Tibial nerve (tissue), 4 donors: ENCODE results near the gene BFSP1.

Source experiments
- EP300 ChIP-seq, 2 donors: sonication (generic); formaldehyde crosslinking; IDR thresholded peaks; one replicate each; pipeline ENCODE4 v1.6.1; 2017; ENCODE audit warnings: antibody characterized with exemption in 2 of 2, mild to moderate bottlenecking in 1 of 2
- POLR2A ChIP-seq, 2 donors: fragments of 450-650 bp; IDR thresholded peaks; one replicate each; pipeline ENCODE4 v1.6.1; 2017; ENCODE audit warnings: antibody characterized with exemption in 2 of 2, mild to moderate bottlenecking in 2 of 2, moderate library complexity in 2 of 2
- TF ChIP-seq, protein P1 (sequence below), 5 experiments: fragments of 200-600 bp in 3 of 5; fragments of 450-650 bp in 2 of 5; sonication (generic) in 3 of 5; IDR thresholded peaks; one replicate each; pipeline ENCODE4 v1.5.1; 2016 to 2019; ENCODE audit warnings: antibody characterized with exemption in 5 of 5, mild to moderate bottlenecking in 3 of 5, moderate library complexity in 2 of 5

- TF ChIP-seq, protein P1, sequence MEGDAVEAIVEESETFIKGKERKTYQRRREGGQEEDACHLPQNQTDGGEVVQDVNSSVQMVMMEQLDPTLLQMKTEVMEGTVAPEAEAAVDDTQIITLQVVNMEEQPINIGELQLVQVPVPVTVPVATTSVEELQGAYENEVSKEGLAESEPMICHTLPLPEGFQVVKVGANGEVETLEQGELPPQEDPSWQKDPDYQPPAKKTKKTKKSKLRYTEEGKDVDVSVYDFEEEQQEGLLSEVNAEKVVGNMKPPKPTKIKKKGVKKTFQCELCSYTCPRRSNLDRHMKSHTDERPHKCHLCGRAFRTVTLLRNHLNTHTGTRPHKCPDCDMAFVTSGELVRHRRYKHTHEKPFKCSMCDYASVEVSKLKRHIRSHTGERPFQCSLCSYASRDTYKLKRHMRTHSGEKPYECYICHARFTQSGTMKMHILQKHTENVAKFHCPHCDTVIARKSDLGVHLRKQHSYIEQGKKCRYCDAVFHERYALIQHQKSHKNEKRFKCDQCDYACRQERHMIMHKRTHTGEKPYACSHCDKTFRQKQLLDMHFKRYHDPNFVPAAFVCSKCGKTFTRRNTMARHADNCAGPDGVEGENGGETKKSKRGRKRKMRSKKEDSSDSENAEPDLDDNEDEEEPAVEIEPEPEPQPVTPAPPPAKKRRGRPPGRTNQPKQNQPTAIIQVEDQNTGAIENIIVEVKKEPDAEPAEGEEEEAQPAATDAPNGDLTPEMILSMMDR (IDR thresholded peaks at IDR 0.05), result no peak
- TF ChIP-seq POLR2A (IDR thresholded peaks at IDR 0.05) (no peak), EP300 (IDR thresholded peaks at IDR 0.05) (no peak)
Measured at GRCh38 chr20:17519606-17520285, 11.4 kb downstream of the BFSP1 start.
